Stimulated activated CD8-positive, alpha-beta memory T cell treated with anti-CD3 and anti-CD28 coated beads, Interleukin-7, amount 100 ng/mL, for 48 hours (primary cell): Measurements from ENCODE around the gene HOXA4.

ENCODE experiments used
- DNase-seq, 2 donors: peaks; one replicate each; pipeline ENCODE4 v3.0.0-alpha.2; 2020; ENCODE audit warnings: low read depth in 1 of 2; ENCODE audit errors: extremely low read depth in 1 of 2

The HOXA4 gene

GRCh38 chr7:27133409-27134231 lies 3.1 kb upstream of the HOXA4 start:
- no peak for DNase-seq

GRCh38 chr7:27132978-27133377 lies 2.4 kb upstream of the HOXA4 start:
- no peak for DNase-seq

GRCh38 chr7:27132214-27132613 lies 1.7 kb upstream of the HOXA4 start:
- no peak for DNase-seq

- DNase-seq: no peak
Measured at GRCh38 chr7:27131390-27131819, 848 bp upstream of the HOXA4 start.

GRCh38 chr7:27129729-27130539 lies 623 bp downstream of the HOXA4 start:
- no peak for DNase-seq

- DNase-seq: no peak
Measured at GRCh38 chr7:27128776-27129728, 1.5 kb downstream of the HOXA4 start.

- no peak for DNase-seq
Measured at GRCh38 chr7:27128034-27128433, 2.5 kb downstream of the HOXA4 start.

GRCh38 chr7:27126596-27127327 lies 3.8 kb downstream of the HOXA4 start:
- DNase-seq: no peak

- no peak for DNase-seq
Measured at GRCh38 chr7:27125986-27126394, 4.6 kb downstream of the HOXA4 start.

GRCh38 chr7:27124902-27125689 lies 5.5 kb downstream of the HOXA4 start:
- no peak for DNase-seq

- no peak for DNase-seq
Measured at GRCh38 chr7:27124096-27124901, 6.3 kb downstream of the HOXA4 start.

- DNase-seq: no peak
Measured at GRCh38 chr7:27123477-27124053, 7.0 kb downstream of the HOXA4 start.

GRCh38 chr7:27123007-27123476 lies 7.5 kb downstream of the HOXA4 start:
- no peak for DNase-seq

GRCh38 chr7:27122077-27122910 lies 8.3 kb downstream of the HOXA4 start:
- DNase-seq: no peak

GRCh38 chr7:27121684-27122076 lies 8.9 kb downstream of the HOXA4 start:
- DNase-seq: no peak

GRCh38 chr7:27119412-27119911 lies 11.1 kb downstream of the HOXA4 start:
- no peak for DNase-seq

- no peak for DNase-seq
Measured at GRCh38 chr7:27118580-27118979, 12.0 kb downstream of the HOXA4 start.
